K562 (cell line): ENCODE results near the gene PNRC2. TPM values are rescaled to one million over a fixed set of nuclear protein-coding genes. Genes with fewer than 3 reads are reported as not detected.
A peak's percentile ranks its signal among the peaks of the same experiment; 100 is the strongest.

ENCODE experiments used
- ATAC-seq: fragments of 200-7000 bp; cut with Tn5 transposase; 3 replicates; pipeline ENCODE4 v1.9.1; 2020; ENCODE audit warnings: moderate library complexity
- BruUV-seq: library from RNA; stranded (reverse); fragments of 400-500 nt; replicated peaks from 2 replicates; lab custom pipeline; 2021; lab: Mats Ljungman, UMichigan
- CTCF ChIA-PET: fragments of 300-600 bp; formaldehyde crosslinking; extraction: SDS; loops from one replicate; lab custom pipeline; 2021; ENCODE audit warnings: low intra/inter-chr PET ratio; lab: Yijun Ruan, JAX
- POLR2A ChIA-PET: fragments of 300-600, 350-650 bp; sonication (Branson Sonifier 250); formaldehyde crosslinking; extraction: SDS; loops from one replicate; lab custom pipeline; 2021; ENCODE audit warnings: antibody characterized with exemption, inconsistent platforms; lab: Yijun Ruan, JAX
- DNase-seq, 4 experiments: peaks; one replicate each; pipeline versions ENCODE4 v3.0.0 to v3.0.0-alpha.2; 2011 to 2018; ENCODE audit warnings: low spot score in 3 of 4, mixed read lengths in 3 of 4; ENCODE audit errors: extremely low read depth in 1 of 4
- FAIRE-seq: peaks from 2 replicates; lab custom pipeline; 2011; peaks lifted over from hg19 to GRCh38; lab: Jason Lieb, UNC
- H2AFZ ChIP-seq: 2 replicates; pipeline ENCODE4 v1.6.0; 2011; ENCODE audit warnings: low read depth, low read length, control low read depth, inconsistent platforms
- H3K27ac ChIP-seq: fragments of 200-600 bp; 3 replicates; pipeline ENCODE4 v1.8.0; 2011; ENCODE audit warnings: low read depth, mild to moderate bottlenecking, control low read depth, inconsistent platforms, low read length, moderate library complexity, mixed read lengths; ENCODE audit errors: extremely low read depth
- H3K27me3 ChIP-seq, 2 experiments: fragments of 300-600 bp in 1 of 2; 2 replicates in 1 of 2; 3 replicates in 1 of 2; pipeline versions ENCODE4 v1.6.0 to v1.8.0; 2011; ENCODE audit warnings: inconsistent platforms in 2 of 2, low read length in 2 of 2, mild to moderate bottlenecking in 1 of 2, mixed read lengths in 1 of 2, moderate library complexity in 1 of 2; ENCODE audit not compliant: control insufficient read depth in 2 of 2, insufficient read depth in 2 of 2
- H3K36me3 ChIP-seq: fragments of 300-600 bp; 3 replicates; pipeline ENCODE4 v1.8.0; 2011; ENCODE audit warnings: mild to moderate bottlenecking, low read length, inconsistent platforms; ENCODE audit not compliant: control insufficient read depth, insufficient read depth
- H3K4me1 ChIP-seq, 2 experiments: fragments of 200-600 bp in 1 of 2; replicated peaks in 1 of 2; 2 replicates in 1 of 2; 3 replicates in 1 of 2; pipeline versions ENCODE4 v1.5.1 to v1.8.0; 2011; ENCODE audit warnings: inconsistent platforms in 2 of 2, low read length in 2 of 2, mild to moderate bottlenecking in 1 of 2, mixed read lengths in 1 of 2, moderate library complexity in 1 of 2; ENCODE audit not compliant: control insufficient read depth in 2 of 2, insufficient read depth in 2 of 2
- H3K4me2 ChIP-seq: 2 replicates; pipeline ENCODE4 v1.6.1; 2011; ENCODE audit warnings: low read length, control low read depth, inconsistent platforms, mixed read lengths; ENCODE audit not compliant: insufficient read depth
- H3K4me3 ChIP-seq: fragments of 200-600 bp; sonication (generic), shearing (Covaris generic); 2 replicates; pipeline ENCODE4 v1.5.1; 2016; ENCODE audit warnings: control low read depth, inconsistent platforms
- H3K79me2 ChIP-seq: fragments of 200-600 bp; 3 replicates; pipeline ENCODE4 v1.8.0; 2011; ENCODE audit warnings: low read length, inconsistent platforms; ENCODE audit not compliant: control insufficient read depth, insufficient read depth
- H3K9ac ChIP-seq, 2 experiments: 2 replicates each; pipeline versions ENCODE4 v1.6.0 to v1.6.1; 2011; ENCODE audit warnings: low read depth in 2 of 2, low read length in 2 of 2, control low read depth in 1 of 2, inconsistent platforms in 1 of 2, mild to moderate bottlenecking in 1 of 2, mixed read lengths in 1 of 2; ENCODE audit not compliant: insufficient read depth in 1 of 2
- H3K9me1 ChIP-seq: one replicate; pipeline ENCODE4 v1.6.0; 2011; ENCODE audit warnings: inconsistent platforms, mild to moderate bottlenecking, low read length, moderate library complexity; ENCODE audit not compliant: control insufficient read depth, insufficient read depth
- H3K9me3 ChIP-seq: replicated peaks from 2 replicates; pipeline ENCODE4 v1.5.1; 2011; ENCODE audit warnings: low read depth, low read length, inconsistent platforms; ENCODE audit not compliant: control insufficient read depth, insufficient read depth
- H4K20me1 ChIP-seq: replicated peaks from 2 replicates; pipeline ENCODE4 v1.6.1; 2011; ENCODE audit warnings: low read length, inconsistent platforms, mixed read lengths; ENCODE audit not compliant: control insufficient read depth, insufficient read depth
- CREB3 ChIP-seq: fragments of 450-650 bp; conservative IDR thresholded peaks from 2 replicates; pipeline ENCODE4 v1.6.1; 2016; ENCODE audit warnings: missing genetic modification characterization, low read depth, mild to moderate bottlenecking, missing compliant biosample characterization, moderate library complexity
- DDX20 ChIP-seq: fragments of 450-650 bp; IDR thresholded peaks from 2 replicates; pipeline ENCODE4 v1.6.1; 2016; ENCODE audit warnings: missing genetic modification characterization, low read depth, mild to moderate bottlenecking, missing compliant biosample characterization, moderate library complexity
- ESRRA ChIP-seq: fragments of 450-650 bp; IDR thresholded peaks from 2 replicates; pipeline ENCODE4 v1.6.1; 2014; ENCODE audit warnings: low read depth, mild to moderate bottlenecking, moderate library complexity, borderline replicate concordance
- GABPB1 ChIP-seq: sonication (generic); formaldehyde crosslinking; IDR thresholded peaks from 2 replicates; pipeline ENCODE4 v1.8.0; 2022; ENCODE audit warnings: mild to moderate bottlenecking, missing genetic modification reagents
- HMBOX1 ChIP-seq: sonication (generic); IDR thresholded peaks from 2 replicates; pipeline ENCODE4 v1.6.1; 2016
- IRF2 ChIP-seq: sonication (generic); formaldehyde crosslinking; IDR thresholded peaks from 2 replicates; pipeline ENCODE4 v1.8.1; 2022; ENCODE audit warnings: mild to moderate bottlenecking, missing genetic modification reagents
- MXI1 ChIP-seq: IDR thresholded peaks from 2 replicates; pipeline ENCODE4 v1.6.1; 2011; ENCODE audit warnings: low read depth, mild to moderate bottlenecking, improper control_type of control experiment, low read length
- NCOA1 ChIP-seq: fragments of 450-650 bp; IDR thresholded peaks from 2 replicates; pipeline ENCODE4 v1.6.1; 2016; ENCODE audit warnings: low read depth
- NCOR1 ChIP-seq: fragments of 450-650 bp; IDR thresholded peaks from 2 replicates; pipeline ENCODE4 v1.6.1; 2016; ENCODE audit warnings: mild to moderate bottlenecking, moderate library complexity
- PHB ChIP-seq: fragments of 250-450 bp; sonication (Bioruptor Pico); IDR thresholded peaks from 2 replicates; pipeline ENCODE4 v1.5.0; 2021
- RCOR1 ChIP-seq, 2 experiments: IDR thresholded peaks; 2 replicates each; pipeline ENCODE4 v1.6.1; 2012; ENCODE audit warnings: low read depth in 2 of 2, low read length in 2 of 2, borderline replicate concordance in 1 of 2, improper control_type of control experiment in 1 of 2
- SIX5 ChIP-seq, 2 experiments: IDR thresholded peaks; 2 replicates each; pipeline ENCODE4 v1.6.1; 2011; ENCODE audit warnings: low read length in 2 of 2, borderline replicate concordance in 1 of 2, low read depth in 1 of 2, mild to moderate bottlenecking in 1 of 2, moderate library complexity in 1 of 2; ENCODE audit not compliant: insufficient read depth in 1 of 2
- STAT5B ChIP-seq: fragments of 250-450 bp; sonication (Bioruptor Pico); IDR thresholded peaks from 2 replicates; pipeline ENCODE4 v1.8.0; 2021; ENCODE audit warnings: mild to moderate bottlenecking, inconsistent platforms
- THAP12 ChIP-seq: fragments of 250-450 bp; sonication (Bioruptor Pico); IDR thresholded peaks from 2 replicates; pipeline ENCODE4 v1.9.0; 2021; ENCODE audit warnings: mild to moderate bottlenecking, inconsistent platforms
- ZNF384 ChIP-seq: IDR thresholded peaks from 2 replicates; pipeline ENCODE4 v1.6.1; 2012; ENCODE audit warnings: low read depth, low read length, improper control_type of control experiment
- ZNF445 ChIP-seq: fragments of 250-450 bp; sonication (Bioruptor Pico); IDR thresholded peaks from 2 replicates; pipeline ENCODE4 v1.4.0; 2020; ENCODE audit warnings: low read depth, mild to moderate bottlenecking, moderate library complexity
- ZNF699 ChIP-seq: fragments of 250-450 bp; sonication (Bioruptor Pico); IDR thresholded peaks from 2 replicates; pipeline ENCODE4 v1.8.0; 2021; ENCODE audit warnings: mild to moderate bottlenecking, moderate library complexity; ENCODE audit not compliant: insufficient replicate concordance
- WGBS: fragments of 100-300 bp; shearing (Covaris generic); methylation state at CpG from one replicate; pipeline ENCODE4 v1.1.6; 2016; ENCODE audit warnings: low coverage, mixed read lengths; ENCODE audit not compliant: insufficient coverage; ENCODE audit errors: missing lambda C conversion rate; 5-methylcytosine and 5-hydroxymethylcytosine counted together
- in situ Hi-C: fragments of 300-500 bp; cut with MboI; formaldehyde crosslinking; loops from 4 replicates; pipeline ENCODE4 v1.15.0; 2018; ENCODE audit warnings: inconsistent platforms, mixed read lengths
- intact Hi-C: fragments of 100-400 bp; cut with micrococcal nuclease; formaldehyde crosslinking; loops from 2 replicates; pipeline ENCODE4 v1.14.2; 2022
- polyA plus RNA-seq, 8 experiments: library from polyadenylated mRNA; depleted of rRNA in 4 of 8; stranded (reverse) in 5 of 8; unstranded in 3 of 8; fragments of >200 nt; fragmentation: Nextera tagmentation in 2 of 8; fragmentation: Illumina TruSeq in 1 of 8; extraction: Ambion mirVana in 2 of 8; extraction: Trizol in 1 of 8; gene quantifications; 2 replicates each; pipeline versions ENCODE4 v1.2.1 to v1.2.3, GENCODE V29; 2011 to 2014; ENCODE audit warnings: inconsistent platforms in 1 of 8, missing spikeins in 1 of 8
- total RNA-seq, 7 experiments: library from RNA; depleted of rRNA in 6 of 7; stranded (reverse); fragments of >200 nt in 6 of 7; fragmentation: Illumina TruSeq in 2 of 7; extraction: Trizol in 2 of 7; gene quantifications; 2 replicates each; pipeline versions ENCODE4 v1.2.1 to v1.2.3, GENCODE V29; 2011 to 2021; ENCODE audit warnings: low replicate concordance in 1 of 7

Gene PNRC2
- total and polyA plus RNA-seq, 9 of the 15 experiments (the other 6 are each of a cell fraction or from before 2014, with no cell fraction given) = 127 to 303 (median 203) TPM

DNA sequence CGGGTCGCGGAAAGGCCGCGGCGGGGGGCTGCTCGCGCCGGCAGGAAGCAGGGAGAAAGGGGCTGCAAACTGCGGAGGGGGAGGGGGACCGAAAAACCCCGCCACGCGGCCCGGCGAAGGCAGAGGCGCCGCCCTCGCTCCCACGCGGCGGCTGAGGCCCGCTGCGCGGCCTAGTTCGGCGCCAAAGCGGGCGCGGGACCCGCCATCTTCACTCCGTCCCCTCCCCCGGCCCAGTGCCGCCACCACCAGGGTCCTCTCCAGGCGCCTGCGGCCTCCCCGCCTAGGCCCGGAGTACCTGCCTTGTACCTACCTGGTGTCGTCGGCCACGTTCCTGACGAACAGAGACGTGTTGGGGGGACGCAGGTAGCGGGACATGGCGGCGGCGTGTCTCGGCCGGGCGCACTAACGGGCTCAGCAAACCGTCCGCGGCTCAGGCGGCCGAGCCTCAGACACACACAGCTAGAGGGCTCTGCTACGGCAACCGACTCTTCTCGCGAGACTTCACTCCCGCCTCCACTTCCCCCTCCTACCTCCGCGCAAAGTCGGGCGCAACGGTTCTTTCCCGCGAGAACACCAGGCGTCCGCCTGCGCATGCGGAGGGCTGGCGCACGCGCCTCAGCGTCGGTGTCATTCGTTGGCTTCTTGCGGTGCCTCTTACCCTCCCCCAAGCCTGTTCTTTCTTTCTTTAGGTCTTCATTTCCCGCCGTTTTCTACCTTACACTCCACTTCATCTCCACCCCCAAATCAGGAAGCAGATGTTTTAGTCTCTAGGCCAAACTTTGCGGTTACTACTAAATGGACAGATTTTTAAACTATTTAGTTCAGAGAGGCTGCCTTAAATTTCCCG is 20.5 kb downstream of the PNRC2 start, which contains the start of gene SRSF10:
TSS of gene SRSF10 (minus strand) at position 447 of the 847 bp plus-strand sequence. CDS start at position 375, 72 bp downstream.
- Histone ChIP-seq H4K20me1 (peaks cover 34% of the 10 kb centered on the region), H3K4me1 (peaks cover 12 to 20% of the 10 kb centered on the region in 2 experiments), H3K4me3 (peak within 1 kb of the TSS; percentile 87), H3K4me2 (peak within 1 kb of the TSS; percentile 96), H3K27ac (peak within 1 kb of the TSS; percentile 97), H3K9me1 (no peaks in the 10 kb centered on the region), H3K9ac (peak within 1 kb of the TSS; percentile 99 to 100), H3K9me3 (no peaks in the 10 kb centered on the region), H3K79me2 (peaks cover 55% of the 10 kb centered on the region), H3K36me3 (peaks cover 43% of the 10 kb centered on the region), H3K27me3 (no peaks in the 10 kb centered on the region), H2AFZ (peak within 1 kb of the TSS; percentile 96)
- intact Hi-C loops (loop anchor here (1.0 kb wide), 1 partner anchor 21 kb away; the partner anchor contains the start of gene PNRC2), in situ Hi-C loops (no loop called here)
- POLR2A ChIA-PET = interaction anchor here (0.6 to 2.4 kb wide), 17 partner anchors 8 to 458 kb away, joined by 3 to 23 read pairs (median 4); partner anchors contain the start of gene PNRC2
- peak; percentile 91 for FAIRE-seq
- CTCF ChIA-PET = no interaction called here
- DNase-seq = peak; percentile 98 to 100 (median 98)
- peak; percentile 96 for ATAC-seq
- no TSS peak for BruUV-seq
- 2% methylated on average over 72 of the region's 84 CpGs for WGBS
- TF ChIP-seq DDX20 (0 out of 2 replicates have a peak, but pooled peaks have one; percentile 48), PHB (CRISPR knock-in tag) (peak; percentile 91), NCOR1 (peak; percentile 14), RCOR1 (IDR thresholded peaks at IDR 0.05; ENCODE audit: borderline replicate concordance in 1 of 2, low read depth in 2 of 2, low read length in 2 of 2) (no peak; a peak in 1 of 4 replicates), ESRRA (peak; percentile 86; the same call in 1 of the 2 replicates), CREB3 (no peak; the same call in 1 of the 2 replicates), ZNF699 (CRISPR knock-in tag) (no peak), THAP12 (CRISPR knock-in tag) (peak; percentile 96), IRF2 (no peak; the same call in 1 of the 2 replicates), STAT5B (CRISPR knock-in tag) (no peak), HMBOX1 (peak; percentile 65), NCOA1 (peak; percentile 20; the same call in 1 of the 2 replicates), ZNF384 (no peak; the same call in 1 of the 2 replicates), ZNF445 (no peak), MXI1 (peak; percentile 54), GABPB1 (CRISPR knock-in tag) (peak; percentile 88), SIX5 (IDR thresholded peaks at IDR 0.05; ENCODE audit: borderline replicate concordance in 1 of 2, insufficient read depth in 1 of 2, low read depth in 1 of 2, low read length in 2 of 2) (peak in 1 of 2 experiments; percentile 31; a peak in 2 of 4 replicates)
